Vagina (tissue), 2 donors: ENCODE measurements around the gene LMTK3. TPM values are rescaled to one million over a fixed set of nuclear protein-coding genes. Genes with fewer than 3 reads are reported as not detected.

Experiments used
- DNase-seq, 2 donors: peaks; one replicate each; pipeline ENCODE4 v3.0.0-alpha.2; 2017; ENCODE audit errors: extremely low spot score in 2 of 2
- H3K27ac ChIP-seq: fragments of 200-600 bp; sonication (generic); one replicate; pipeline ENCODE4 v1.5.1; 2019
- H3K27me3 ChIP-seq: fragments of 200-600 bp; sonication (generic); one replicate; pipeline ENCODE4 v1.5.1; 2019
- H3K36me3 ChIP-seq, 2 donors: fragments of 200-600 bp; sonication (generic); one replicate each; pipeline ENCODE4 v1.5.1; 2017 to 2019
- H3K4me1 ChIP-seq: fragments of 200-600 bp; sonication (generic); one replicate; pipeline ENCODE4 v1.5.1; 2019
- H3K4me3 ChIP-seq, 2 donors: fragments of 200-600 bp; sonication (generic); 1 replicate in 1 of 2; 2 replicates in 1 of 2; pipeline ENCODE4 v1.5.1; 2016 to 2019
- H3K9me3 ChIP-seq: fragments of 200-600 bp; sonication (generic); one replicate; pipeline ENCODE4 v1.5.1; 2019
- POLR2A ChIP-seq, 2 donors: fragments of 450-650 bp; IDR thresholded peaks; one replicate each; pipeline ENCODE4 v1.6.1; 2017; ENCODE audit warnings: antibody characterized with exemption in 2 of 2, mild to moderate bottlenecking in 2 of 2, moderate library complexity in 2 of 2
- POLR2AphosphoS5 ChIP-seq, 2 donors: sonication (generic); formaldehyde crosslinking; IDR thresholded peaks; one replicate each; pipeline ENCODE4 v1.9.0; 2017; ENCODE audit warnings: antibody characterized with exemption in 2 of 2, mild to moderate bottlenecking in 2 of 2, low read depth in 1 of 2; ENCODE audit not compliant: insufficient read depth in 1 of 2
- intact Hi-C: fragments of 100-400 bp; cut with DNase I; formaldehyde crosslinking; loops from one replicate; pipeline ENCODE4 v1.15.1; 2023
- total RNA-seq: library from RNA; depleted of rRNA; stranded (reverse); fragments of >200 nt; gene quantifications from one replicate; pipeline ENCODE4 v1.2.3, GENCODE V29; 2016
- TF ChIP-seq, protein P1 (sequence below), 3 experiments: fragments of 450-650 bp in 2 of 3; fragments of 200-600 bp in 1 of 3; sonication (generic) in 1 of 3; IDR thresholded peaks; one replicate each; pipeline ENCODE4 v1.5.1; 2017 to 2019; ENCODE audit warnings: antibody characterized with exemption in 3 of 3, mild to moderate bottlenecking in 2 of 3, moderate library complexity in 2 of 3

LMTK3 gene
- total RNA-seq, 1 donor from 2014 or later: 1.7 TPM

- Histone ChIP-seq H3K9me3 (no peaks in the 10 kb centered on the region), H3K36me3 (peaks cover 0 to 22% of the 10 kb centered on the region in 2 donors), H3K27ac (peak overlapping the region; percentile 88), H3K27me3 (no peaks in the 10 kb centered on the region), H3K4me1 (peaks cover 29% of the 10 kb centered on the region), H3K4me3 (peak overlapping the region; percentile 82 to 93)
- TF ChIP-seq, protein P1, sequence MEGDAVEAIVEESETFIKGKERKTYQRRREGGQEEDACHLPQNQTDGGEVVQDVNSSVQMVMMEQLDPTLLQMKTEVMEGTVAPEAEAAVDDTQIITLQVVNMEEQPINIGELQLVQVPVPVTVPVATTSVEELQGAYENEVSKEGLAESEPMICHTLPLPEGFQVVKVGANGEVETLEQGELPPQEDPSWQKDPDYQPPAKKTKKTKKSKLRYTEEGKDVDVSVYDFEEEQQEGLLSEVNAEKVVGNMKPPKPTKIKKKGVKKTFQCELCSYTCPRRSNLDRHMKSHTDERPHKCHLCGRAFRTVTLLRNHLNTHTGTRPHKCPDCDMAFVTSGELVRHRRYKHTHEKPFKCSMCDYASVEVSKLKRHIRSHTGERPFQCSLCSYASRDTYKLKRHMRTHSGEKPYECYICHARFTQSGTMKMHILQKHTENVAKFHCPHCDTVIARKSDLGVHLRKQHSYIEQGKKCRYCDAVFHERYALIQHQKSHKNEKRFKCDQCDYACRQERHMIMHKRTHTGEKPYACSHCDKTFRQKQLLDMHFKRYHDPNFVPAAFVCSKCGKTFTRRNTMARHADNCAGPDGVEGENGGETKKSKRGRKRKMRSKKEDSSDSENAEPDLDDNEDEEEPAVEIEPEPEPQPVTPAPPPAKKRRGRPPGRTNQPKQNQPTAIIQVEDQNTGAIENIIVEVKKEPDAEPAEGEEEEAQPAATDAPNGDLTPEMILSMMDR (IDR thresholded peaks at IDR 0.05): no peak
- TF ChIP-seq POLR2A (IDR thresholded peaks at IDR 0.05) (no peak), POLR2AphosphoS5 (IDR thresholded peaks at IDR 0.05; ENCODE audit: insufficient read depth in 1 of 2, low read depth in 1 of 2) (no peak)
- no peak for DNase-seq
- intact Hi-C loops: no loop called here
Measured at GRCh38 chr19:48444936-48445200, 66.8 kb downstream of the LMTK3 start.

- H3K4me3 ChIP-seq: peak overlapping the region; percentile 82 to 93
- H3K4me1 ChIP-seq: peaks cover 29% of the 10 kb centered on the region
- intact Hi-C loops: no loop called here
- H3K27me3 ChIP-seq: no peaks in the 10 kb centered on the region
- no peaks in the 10 kb centered on the region for H3K9me3 ChIP-seq
- DNase-seq: no peak
- H3K36me3 ChIP-seq: peaks cover 0 to 18% of the 10 kb centered on the region in 2 donors
- TF ChIP-seq POLR2AphosphoS5 (IDR thresholded peaks at IDR 0.05; ENCODE audit: insufficient read depth in 1 of 2, low read depth in 1 of 2) (no peak), POLR2A (IDR thresholded peaks at IDR 0.05) (no peak)
- TF ChIP-seq, protein P1 (IDR thresholded peaks at IDR 0.05): no peak
- peak overlapping the region; percentile 88 for H3K27ac ChIP-seq
Measured at GRCh38 chr19:48444129-48444935, 67.3 kb downstream of the LMTK3 start.

- Histone ChIP-seq H3K27me3 (no peaks in the 10 kb centered on the region), H3K36me3 (peaks cover 0 to 12% of the 10 kb centered on the region in 2 donors), H3K27ac (no peak overlapping the region), H3K4me3 (peak overlapping the region; percentile 82 to 93), H3K4me1 (peaks cover 29% of the 10 kb centered on the region), H3K9me3 (no peaks in the 10 kb centered on the region)
- TF ChIP-seq POLR2A (IDR thresholded peaks at IDR 0.05) (no peak), POLR2AphosphoS5 (IDR thresholded peaks at IDR 0.05; ENCODE audit: insufficient read depth in 1 of 2, low read depth in 1 of 2) (no peak)
- TF ChIP-seq, protein P1 (IDR thresholded peaks at IDR 0.05): no peak
- DNase-seq: no peak
- intact Hi-C loops: no loop called here
Measured at GRCh38 chr19:48443731-48444128, 67.9 kb downstream of the LMTK3 start.

- no peaks in the 10 kb centered on the region for H3K27me3 ChIP-seq
- TF ChIP-seq POLR2AphosphoS5 (IDR thresholded peaks at IDR 0.05; ENCODE audit: insufficient read depth in 1 of 2, low read depth in 1 of 2) (no peak), POLR2A (IDR thresholded peaks at IDR 0.05) (no peak)
- TF ChIP-seq, protein P1 (IDR thresholded peaks at IDR 0.05): no peak
Measured at GRCh38 chr19:48443256-48443655, 68.4 kb downstream of the LMTK3 start.

More at GRCh38 chr19:48443256-48443655, 68.4 kb downstream of the LMTK3 start:
- no peak overlapping the region for H3K27ac ChIP-seq
- H3K4me3 ChIP-seq: peak overlapping the region; percentile 24 to 41
- intact Hi-C loops: no loop called here
- H3K4me1 ChIP-seq: peaks cover 29% of the 10 kb centered on the region
- H3K9me3 ChIP-seq: no peaks in the 10 kb centered on the region
- H3K36me3 ChIP-seq: peaks cover 0 to 7% of the 10 kb centered on the region in 2 donors
- no peak for DNase-seq
